HG03565 (cell line): ENCODE results near the gene DNAJB13.
A peak's percentile ranks its signal among the peaks of the same experiment; 100 is the strongest.

Source experiments
- ATAC-seq: cut with Tn5 transposase; IDR thresholded peaks from one replicate; pipeline ENCODE4 v1.9.1; 2021; ENCODE audit warnings: mild to moderate bottlenecking, moderate library complexity; ENCODE audit not compliant: unreplicated experiment

Gene DNAJB13

DNA sequence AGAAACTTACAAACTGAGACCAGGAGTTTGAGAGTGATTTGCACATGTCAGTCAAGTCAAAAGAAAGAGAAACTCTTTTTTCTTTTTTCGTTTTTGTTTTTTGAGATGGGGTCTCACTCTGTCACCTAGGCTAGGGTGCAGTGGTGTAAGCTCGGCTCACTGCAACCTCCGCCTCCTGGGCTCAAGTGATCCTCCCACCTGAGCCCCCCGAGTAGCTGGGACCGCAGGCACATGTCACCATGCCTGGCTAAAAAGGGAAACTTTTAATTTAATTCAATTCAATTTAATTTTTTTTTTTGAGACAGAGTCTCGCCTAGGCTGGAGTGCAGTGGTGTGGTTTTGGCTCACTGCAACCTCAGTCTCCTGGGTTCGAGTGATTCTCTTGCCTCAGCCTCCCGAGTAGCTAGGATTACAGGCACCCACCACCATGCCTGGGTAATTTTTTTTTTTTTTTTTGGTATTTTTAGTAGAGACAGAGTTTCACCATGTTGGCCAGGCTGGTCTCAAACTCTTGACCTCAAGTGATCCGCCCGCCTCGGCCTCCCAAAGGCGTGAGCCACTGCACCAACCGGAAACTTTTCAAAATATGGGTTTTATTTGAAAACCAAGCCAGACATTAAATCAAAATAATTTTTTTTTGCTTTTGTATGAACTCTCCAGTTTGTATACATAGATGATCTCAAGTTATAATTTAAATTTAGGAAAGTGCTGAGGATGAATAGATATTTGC, 48.2 kb downstream of the DNAJB13 start:
- ATAC-seq, result no peak

DNA sequence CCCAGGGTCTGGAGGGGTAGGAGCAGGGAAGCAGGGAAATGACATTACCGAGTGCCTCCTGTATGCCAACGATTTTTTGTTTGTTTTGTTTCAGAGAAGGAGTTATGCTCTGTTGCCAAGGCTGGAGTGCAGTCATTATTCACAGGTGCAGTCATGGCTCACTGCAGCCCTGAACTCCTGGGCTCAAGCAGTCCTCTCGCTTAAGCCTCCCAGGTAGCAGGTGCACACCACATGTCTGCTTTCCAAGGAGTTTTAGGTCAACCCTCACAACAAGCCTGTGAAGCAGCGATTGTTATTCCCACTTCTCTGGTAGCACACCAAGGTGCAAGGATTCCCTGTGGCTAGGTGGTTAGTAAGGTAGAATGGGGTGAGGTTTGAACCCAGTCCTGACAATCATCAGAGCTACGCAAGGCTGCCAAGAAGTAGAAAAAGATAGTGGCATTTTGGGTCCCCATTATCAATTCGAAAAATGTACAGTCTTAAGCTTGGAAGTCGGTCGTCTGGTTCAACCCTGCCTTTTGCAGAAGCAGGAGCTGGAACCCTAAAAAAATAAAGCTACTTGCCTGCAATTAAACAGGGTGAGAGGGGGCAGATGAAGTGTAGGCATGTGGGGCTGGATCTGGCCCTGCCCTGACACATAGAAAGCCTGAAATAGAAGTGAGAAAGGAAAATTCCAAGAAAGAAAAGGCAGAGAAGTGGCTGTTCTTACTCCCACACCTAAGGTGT, 48.9 kb downstream of the DNAJB13 start:
- ATAC-seq, result no peak

- no peak for ATAC-seq
Measured at GRCh38 chr11:74000307-74001133, 49.7 kb downstream of the DNAJB13 start.

DNA sequence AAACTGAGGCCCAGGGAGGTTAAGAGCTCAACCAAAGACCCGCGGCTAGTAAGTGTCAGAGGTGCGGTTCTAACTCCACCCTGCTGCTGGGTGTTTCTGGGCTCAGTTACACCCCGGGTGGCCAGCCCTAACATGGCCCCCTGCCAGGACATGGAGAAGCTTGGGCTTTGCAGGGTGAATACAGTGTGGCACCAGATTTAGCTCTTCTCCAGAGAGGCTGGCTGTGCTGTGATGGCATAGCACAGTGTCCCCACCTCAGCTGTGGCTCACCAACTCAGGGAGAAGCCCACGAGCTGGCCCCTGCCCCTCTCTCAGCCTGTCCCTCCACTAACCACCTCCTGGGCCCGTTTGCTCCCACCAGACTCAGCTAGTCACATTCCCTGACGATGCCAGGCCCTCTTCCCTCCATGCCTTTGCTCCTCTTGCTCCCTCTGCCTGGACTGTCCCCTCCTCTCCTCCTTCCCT, 51.0 kb downstream of the DNAJB13 start:
- no peak for ATAC-seq

DNA sequence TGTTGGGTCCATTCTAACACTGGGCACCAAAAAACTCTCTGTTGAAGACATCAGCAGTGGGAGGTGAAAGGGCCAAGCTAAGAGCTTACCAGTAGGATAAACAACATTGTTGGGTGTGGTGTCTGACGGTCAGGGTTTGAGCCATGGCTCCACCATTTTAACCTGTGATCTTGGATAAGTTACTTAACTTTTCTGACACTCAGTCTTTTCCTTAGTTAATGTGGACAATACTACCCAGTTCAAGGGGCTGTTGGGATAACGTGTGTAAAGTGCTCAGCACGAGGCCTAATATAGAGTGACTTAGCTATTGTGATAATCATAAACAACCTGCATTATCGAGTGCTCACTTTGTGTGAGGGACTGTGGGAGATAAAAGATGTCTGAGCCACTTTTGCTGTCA, 52.0 kb downstream of the DNAJB13 start:
- ATAC-seq, result no peak

DNA sequence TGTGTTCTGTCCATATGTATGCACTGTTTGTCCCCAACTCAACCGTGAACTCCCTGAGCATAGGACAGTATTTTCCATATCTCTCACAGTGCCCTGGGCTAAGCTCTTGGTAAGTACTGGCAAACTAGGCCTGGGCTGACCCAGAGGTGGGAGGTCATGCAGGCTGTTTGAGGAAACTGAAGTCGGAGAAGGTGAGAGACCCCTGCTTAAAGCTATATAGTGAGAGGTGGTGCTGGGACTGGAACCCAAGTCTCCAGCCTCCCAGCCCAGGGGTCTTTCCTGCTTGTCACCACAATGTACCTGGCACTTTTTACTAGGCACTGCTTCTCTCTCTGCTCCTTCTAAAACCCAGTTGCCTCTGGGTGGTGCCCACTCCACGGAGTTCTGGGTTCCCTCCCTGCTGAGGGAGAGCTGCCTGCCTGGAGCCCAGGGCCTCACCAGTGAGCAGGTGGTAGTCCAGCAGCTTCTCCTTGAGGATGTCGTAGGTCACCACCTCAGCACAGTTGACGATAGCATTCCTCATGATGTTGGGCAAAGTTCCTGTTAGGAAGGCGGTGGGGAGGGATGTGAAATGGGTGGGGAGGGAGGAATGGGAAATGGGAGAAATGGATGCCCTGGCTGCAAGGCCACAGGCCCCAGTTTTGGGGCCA, 53.3 kb downstream of the DNAJB13 start:
- no peak for ATAC-seq

DNA sequence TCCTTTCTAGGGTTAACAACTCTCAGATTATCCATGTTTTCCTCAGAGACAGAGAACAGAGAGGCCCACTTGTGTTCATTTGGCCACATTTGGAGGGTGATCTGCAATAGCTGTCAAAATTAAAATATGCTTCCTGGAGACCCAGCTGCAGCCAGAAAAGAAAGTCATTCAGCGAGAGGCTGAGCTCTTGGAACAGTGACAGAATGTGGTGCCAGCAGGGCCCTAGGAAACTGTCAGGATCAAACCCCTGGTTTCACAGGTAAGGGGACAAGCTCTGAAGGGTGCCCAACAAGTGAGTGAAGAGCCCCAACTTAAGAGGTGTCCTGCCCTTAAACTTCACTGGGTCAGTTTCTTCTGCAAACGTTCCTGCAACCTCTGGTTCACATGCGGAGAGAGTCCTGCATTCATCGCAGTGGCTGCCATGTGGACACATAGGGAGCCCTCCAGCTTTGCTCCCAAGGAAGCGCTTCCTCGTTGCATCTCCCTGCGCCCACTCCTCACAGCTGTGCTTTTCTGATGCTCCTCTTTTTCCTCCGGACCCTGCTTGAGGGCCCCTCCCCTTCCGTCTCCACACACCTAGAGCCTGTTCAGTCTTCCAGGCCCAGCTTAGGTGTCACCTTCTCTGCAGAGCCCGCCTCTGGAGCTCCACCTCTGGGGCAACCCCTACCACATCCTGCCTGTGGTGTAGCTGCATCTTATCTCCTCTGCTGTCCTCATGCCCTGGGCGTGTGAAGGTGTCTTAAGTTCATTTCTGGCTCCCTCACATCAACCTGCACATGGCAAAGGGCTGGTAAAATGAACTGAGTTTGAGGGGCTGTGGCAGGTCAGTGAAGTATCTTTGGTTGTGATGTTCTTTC, 54.2 kb downstream of the DNAJB13 start:
- no peak for ATAC-seq

DNA sequence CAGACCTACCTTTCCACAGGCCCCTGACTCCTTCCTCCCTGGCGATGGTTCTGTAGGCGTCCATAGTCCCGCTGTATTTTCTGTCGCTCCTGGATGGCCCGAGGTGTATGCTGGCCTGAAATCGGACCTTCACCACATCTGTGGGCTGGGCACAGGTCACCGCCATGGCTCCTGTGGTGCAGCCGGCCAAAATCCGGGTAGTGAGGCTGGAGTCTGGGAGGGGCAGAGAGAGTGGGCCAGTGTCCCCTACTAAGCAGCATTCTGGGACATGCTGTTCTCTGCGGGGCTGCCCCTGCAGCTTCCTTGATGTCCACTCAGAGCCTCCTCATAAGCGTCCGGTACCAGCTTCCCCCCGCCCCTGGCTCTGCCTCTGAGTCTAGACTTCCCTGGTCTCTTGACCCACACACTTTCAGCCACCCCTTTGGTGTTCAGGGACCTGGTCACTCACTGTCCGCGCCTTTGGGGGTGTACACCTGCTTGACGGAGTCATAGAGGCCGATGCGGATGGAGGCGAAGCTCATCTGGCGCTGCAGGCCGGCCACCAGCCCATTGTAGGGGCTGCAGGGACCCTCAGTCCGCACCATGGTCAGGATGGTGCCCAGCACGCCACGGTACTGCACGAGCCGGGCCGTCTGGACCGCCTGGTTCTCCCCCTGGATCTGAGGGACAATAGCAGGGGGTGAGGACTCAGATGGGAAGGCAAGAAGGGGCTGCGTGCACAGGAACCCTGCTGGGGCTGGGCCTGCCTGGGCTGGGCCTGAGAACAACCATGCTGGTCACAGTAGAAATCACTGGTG, 55.1 kb downstream of the DNAJB13 start:
- ATAC-seq, result no peak

GRCh38 chr11:74006743-74007304, 56.0 kb downstream of the DNAJB13 start:
- no peak for ATAC-seq

DNA sequence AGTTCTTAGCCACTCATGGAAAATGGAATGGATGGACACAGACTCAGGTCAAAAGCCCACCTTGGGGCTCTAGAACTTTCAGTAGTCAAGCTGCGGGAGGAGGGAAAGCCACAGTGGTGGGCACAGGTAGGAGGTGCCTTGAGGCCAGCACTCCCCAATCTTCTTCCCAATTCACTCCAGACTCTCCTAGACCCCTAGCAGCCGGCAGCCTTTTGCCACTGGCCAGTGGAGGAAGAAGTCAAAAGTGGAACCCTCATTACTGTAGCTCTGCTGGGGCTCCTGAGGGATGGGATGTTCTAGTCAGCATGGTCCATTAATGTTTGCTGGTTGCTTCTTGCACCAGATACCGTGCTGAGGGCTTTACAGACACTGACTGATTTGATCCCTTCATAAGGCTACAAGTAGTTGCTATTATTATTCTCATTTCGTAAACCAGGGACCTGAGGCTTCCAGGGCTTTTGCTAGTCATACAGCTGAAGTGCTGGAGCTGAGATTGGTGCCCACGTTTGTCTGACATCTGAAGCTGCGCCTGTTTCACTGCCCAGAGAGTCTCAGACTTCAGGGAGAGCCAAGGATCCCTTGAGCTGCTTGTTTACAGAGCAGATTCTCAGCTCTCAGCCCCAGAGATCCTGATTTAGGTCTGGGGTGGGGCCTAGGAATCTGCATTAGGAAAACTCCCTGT, 57.0 kb downstream of the DNAJB13 start:
- ATAC-seq, result no peak

GRCh38 chr11:74008373-74009229, 57.8 kb downstream of the DNAJB13 start, which contains the start of gene UCP3:
UCP3 (minus strand) TSS chr11:74009085; CDS start chr11:74007042, 2,043 bp downstream.
- no peak for ATAC-seq

DNA sequence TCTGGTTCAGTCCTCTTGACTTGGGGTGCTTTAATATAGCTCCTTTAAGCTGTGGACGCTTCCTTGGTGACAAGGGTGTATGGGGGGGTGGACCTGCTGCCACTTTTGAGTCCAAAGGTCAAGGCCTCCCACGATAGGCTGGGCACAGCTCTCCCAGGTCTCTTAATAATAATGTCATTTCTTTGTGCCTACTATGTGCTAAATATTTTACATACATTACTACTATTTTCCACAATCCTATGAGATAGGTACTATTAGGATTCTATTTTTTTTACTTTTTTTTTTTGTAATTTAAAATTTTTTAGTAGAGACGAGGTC, 58.4 kb downstream of the DNAJB13 start:
- no peak for ATAC-seq

- no peak for ATAC-seq
Measured at GRCh38 chr11:74009675-74010305, 59.0 kb downstream of the DNAJB13 start.

GRCh38 chr11:74010306-74011300, 59.8 kb downstream of the DNAJB13 start:
- ATAC-seq, result no peak

GRCh38 chr11:74011360-74012073, 60.7 kb downstream of the DNAJB13 start:
- peak; percentile 77 for ATAC-seq
